Measurements from ENCODE around the gene KDM7A. TPM values are rescaled to one million over a fixed set of nuclear protein-coding genes. Genes with fewer than 3 reads are reported as not detected.

KDM7A gene
- total RNA-seq, 1 experiment from 2014 or later, result 1.5 TPM

DNA sequence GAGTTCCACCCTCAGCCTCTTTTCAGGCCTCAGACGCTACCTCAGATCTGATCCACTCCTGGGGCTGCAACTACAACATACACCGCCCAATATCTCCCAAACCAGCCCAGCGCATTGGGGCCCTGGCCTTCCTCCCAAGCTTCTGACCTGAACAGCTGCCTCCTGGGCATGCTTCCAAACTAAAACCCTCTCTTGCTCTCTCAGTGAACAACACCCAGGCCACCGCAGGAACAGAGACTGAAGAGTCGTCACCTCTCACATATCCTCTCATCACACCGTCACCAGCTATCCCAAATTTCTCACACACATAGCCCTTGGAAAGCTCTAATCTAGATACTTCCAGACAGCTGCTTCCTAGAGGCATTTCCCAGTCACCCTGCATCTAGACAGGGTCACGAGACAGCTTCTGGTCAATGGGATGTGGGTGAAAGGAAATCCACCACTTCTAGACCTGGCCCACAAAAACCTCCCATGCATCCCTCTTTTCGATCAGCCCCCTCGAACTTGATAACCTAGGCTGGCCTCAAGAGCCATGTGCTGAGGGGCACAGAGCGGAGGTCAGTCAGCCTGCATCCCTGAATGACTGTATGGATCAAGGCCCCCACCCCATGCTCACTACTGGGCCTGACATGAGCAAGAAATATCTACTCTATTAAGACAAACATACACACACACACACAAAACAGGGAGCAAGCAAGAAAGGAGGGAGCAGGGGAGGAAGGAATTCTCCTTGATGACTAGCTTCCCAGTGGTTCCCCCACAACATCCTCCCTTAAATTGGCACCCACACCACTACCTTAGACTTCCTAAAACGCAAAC, 115.8 kb downstream of the KDM7A start:
- Histone ChIP-seq H2AFZ (no peak overlapping the region), H3K27ac (no peak overlapping the region), H3K9me2 (ENCODE audit: insufficient read depth) (no peaks in the 10 kb centered on the region), H3K4me2 (peak overlapping the region; percentile 91), H3K36me3 (ENCODE audit: low read depth) (no peaks in the 10 kb centered on the region), H3K27me3 (ENCODE audit: insufficient read depth, low read depth) (no peaks in the 10 kb centered on the region), H3K4me1 (replicated peaks; ENCODE audit: insufficient read depth) (peaks cover 37% of the 10 kb centered on the region), H4K20me1 (ENCODE audit: insufficient read depth) (no peaks in the 10 kb centered on the region), H3F3A (ENCODE audit: insufficient read depth, low read depth) (peaks cover 8% of the 10 kb centered on the region; the same call in 1 of the 2 replicates), H3K79me2 (ENCODE audit: low read depth) (peaks cover 12% of the 10 kb centered on the region), H3K9me3 (ENCODE audit: insufficient read depth, low read depth) (0 out of 2 replicates have a peak, but pooled peaks cover 2% of the 10 kb centered on the region), H3K4me3 (0 out of 2 replicates have a peak overlapping the region, but pooled peaks have one; percentile 87)
- DNase-seq, result no peak
- TSS peak; percentile 26 for BruUV-seq (replicated peaks)
- ChIA-PET CTCF (no interaction called here), POLR2A (ENCODE audit: unreplicated experiment) (interaction anchor here (0.5 kb wide), 1 partner anchor 256 kb away, joined by 7 read pairs; no protein-coding TSS in a partner anchor)
- TF ChIP-seq EZH2 (IDR thresholded peaks at IDR 0.05; ENCODE audit: low read depth), result no peak
- TF ChIP-seq, protein P1, sequence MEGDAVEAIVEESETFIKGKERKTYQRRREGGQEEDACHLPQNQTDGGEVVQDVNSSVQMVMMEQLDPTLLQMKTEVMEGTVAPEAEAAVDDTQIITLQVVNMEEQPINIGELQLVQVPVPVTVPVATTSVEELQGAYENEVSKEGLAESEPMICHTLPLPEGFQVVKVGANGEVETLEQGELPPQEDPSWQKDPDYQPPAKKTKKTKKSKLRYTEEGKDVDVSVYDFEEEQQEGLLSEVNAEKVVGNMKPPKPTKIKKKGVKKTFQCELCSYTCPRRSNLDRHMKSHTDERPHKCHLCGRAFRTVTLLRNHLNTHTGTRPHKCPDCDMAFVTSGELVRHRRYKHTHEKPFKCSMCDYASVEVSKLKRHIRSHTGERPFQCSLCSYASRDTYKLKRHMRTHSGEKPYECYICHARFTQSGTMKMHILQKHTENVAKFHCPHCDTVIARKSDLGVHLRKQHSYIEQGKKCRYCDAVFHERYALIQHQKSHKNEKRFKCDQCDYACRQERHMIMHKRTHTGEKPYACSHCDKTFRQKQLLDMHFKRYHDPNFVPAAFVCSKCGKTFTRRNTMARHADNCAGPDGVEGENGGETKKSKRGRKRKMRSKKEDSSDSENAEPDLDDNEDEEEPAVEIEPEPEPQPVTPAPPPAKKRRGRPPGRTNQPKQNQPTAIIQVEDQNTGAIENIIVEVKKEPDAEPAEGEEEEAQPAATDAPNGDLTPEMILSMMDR (conservative IDR thresholded peaks at IDR 0.05), result no peak
- intact Hi-C loops (cut with micrococcal nuclease; ENCODE audit: unreplicated experiment), result loop anchor here (10.0 kb wide), 1 partner anchor 254 kb away; no protein-coding TSS in a partner anchor

DNA sequence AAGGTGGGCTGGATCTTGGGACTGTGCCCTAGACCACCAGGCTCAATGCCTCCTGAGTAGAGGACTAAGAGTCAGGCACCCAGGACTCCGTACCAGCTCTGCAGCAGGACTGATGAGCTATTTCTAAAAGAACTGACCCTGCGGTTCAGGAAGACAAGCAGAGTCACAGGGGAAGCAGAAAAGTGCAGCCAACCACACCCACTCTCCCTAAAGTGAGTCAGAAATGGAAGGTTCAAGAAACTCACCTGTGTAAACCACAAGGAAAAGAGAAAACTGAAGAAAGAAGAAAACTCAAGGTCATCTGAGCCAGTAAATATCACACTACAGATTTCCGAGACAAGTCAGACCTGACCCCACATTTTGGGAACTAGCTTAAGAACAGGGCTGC, 116.5 kb downstream of the KDM7A start:
- no peak overlapping the region for H3K27ac ChIP-seq
- H3K4me2 ChIP-seq, result peak overlapping the region; percentile 43
- no peaks in the 10 kb centered on the region for H3K36me3 ChIP-seq (ENCODE audit: low read depth)
- H3K4me1 ChIP-seq (replicated peaks; ENCODE audit: insufficient read depth), result peaks cover 37% of the 10 kb centered on the region
- ChIA-PET CTCF (no interaction called here), POLR2A (ENCODE audit: unreplicated experiment) (no interaction called here)
- H3K9me3 ChIP-seq (ENCODE audit: insufficient read depth, low read depth), result no peaks in the 10 kb centered on the region
- no peak for TF ChIP-seq EZH2 (IDR thresholded peaks at IDR 0.05; ENCODE audit: low read depth)
- TF ChIP-seq, protein P1 (conservative IDR thresholded peaks at IDR 0.05), result no peak
- no peaks in the 10 kb centered on the region for H3K9me2 ChIP-seq (ENCODE audit: insufficient read depth)
- H4K20me1 ChIP-seq (ENCODE audit: insufficient read depth), result no peaks in the 10 kb centered on the region
- H2AFZ ChIP-seq, result no peak overlapping the region
- BruUV-seq (replicated peaks), result no TSS peak
- DNase-seq, result no peak
- H3K27me3 ChIP-seq (ENCODE audit: insufficient read depth, low read depth), result no peaks in the 10 kb centered on the region
- H3K4me3 ChIP-seq, result no peak overlapping the region
- peaks cover 8% of the 10 kb centered on the region; the same call in 1 of the 2 replicates for H3F3A ChIP-seq (ENCODE audit: insufficient read depth, low read depth)
- H3K79me2 ChIP-seq (ENCODE audit: low read depth), result peaks cover 12% of the 10 kb centered on the region
- intact Hi-C loops (cut with micrococcal nuclease; ENCODE audit: unreplicated experiment), result loop anchor here (10.0 kb wide), 1 partner anchor 255 kb away; no protein-coding TSS in a partner anchor

DNA sequence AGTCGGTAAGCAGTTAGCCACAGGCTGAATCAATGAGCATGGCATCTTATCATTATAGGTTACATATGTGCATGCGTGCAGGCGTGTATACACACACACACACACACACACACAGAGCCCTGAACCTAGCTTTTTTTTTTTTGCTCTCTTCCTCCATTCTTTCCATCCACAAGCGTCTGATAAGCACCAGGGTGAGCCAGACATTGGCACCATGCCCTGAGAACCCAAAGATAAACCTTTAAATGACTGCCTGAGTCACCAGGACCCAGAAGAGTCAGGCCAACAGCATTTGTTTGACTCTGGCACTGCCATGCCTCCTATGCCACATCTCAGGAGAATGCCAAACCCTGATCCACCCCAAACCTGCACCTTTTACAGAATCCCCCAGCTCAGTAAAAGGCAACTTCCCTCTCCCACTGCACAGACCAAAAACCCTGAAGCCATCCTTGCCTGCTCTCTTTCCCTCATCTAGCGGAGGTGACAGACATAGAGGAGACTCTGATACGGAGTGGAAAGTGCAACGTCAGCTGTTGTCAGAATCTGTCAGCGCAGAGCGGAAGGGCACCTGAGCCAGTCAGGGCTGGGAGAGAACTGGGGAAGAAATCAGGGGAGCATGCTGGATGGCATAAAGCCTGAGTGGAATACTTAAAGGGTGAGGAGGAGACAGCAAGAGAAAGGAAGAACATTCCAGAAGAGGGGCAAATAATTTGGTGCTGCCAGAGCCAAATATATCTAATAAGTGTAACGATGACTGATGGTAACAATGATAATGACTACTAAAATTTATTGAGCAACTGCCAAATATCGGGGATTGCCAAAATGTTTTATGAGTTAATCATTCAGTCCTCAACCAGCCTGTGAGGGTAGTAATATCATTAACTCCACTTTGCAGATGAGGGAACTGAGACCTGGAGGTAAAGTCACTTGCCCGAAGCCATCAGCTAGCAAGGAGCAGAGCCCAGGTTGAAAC, 117.2 kb downstream of the KDM7A start:
- TF ChIP-seq, protein P1 (conservative IDR thresholded peaks at IDR 0.05), result no peak
- TF ChIP-seq EZH2 (IDR thresholded peaks at IDR 0.05; ENCODE audit: low read depth), result no peak
- no peak overlapping the region for H3K4me3 ChIP-seq
- peaks cover 37% of the 10 kb centered on the region for H3K4me1 ChIP-seq (replicated peaks; ENCODE audit: insufficient read depth)
- no peak overlapping the region for H2AFZ ChIP-seq
- intact Hi-C loops (cut with micrococcal nuclease; ENCODE audit: unreplicated experiment), result loop anchor here (10.0 kb wide), 1 partner anchor 255 kb away; no protein-coding TSS in a partner anchor
- ChIA-PET CTCF (interaction anchor here (0.5 kb wide), 2 partner anchors 257 to 412 kb away, joined by 3 to 4 read pairs; no protein-coding TSS in a partner anchor), POLR2A (ENCODE audit: unreplicated experiment) (no interaction called here)
- BruUV-seq (replicated peaks), result no TSS peak
- peaks cover 8% of the 10 kb centered on the region; the same call in 1 of the 2 replicates for H3F3A ChIP-seq (ENCODE audit: insufficient read depth, low read depth)
- no peaks in the 10 kb centered on the region for H3K27me3 ChIP-seq (ENCODE audit: insufficient read depth, low read depth)
- no peaks in the 10 kb centered on the region for H3K9me2 ChIP-seq (ENCODE audit: insufficient read depth)
- no peaks in the 10 kb centered on the region for H3K36me3 ChIP-seq (ENCODE audit: low read depth)
- H3K27ac ChIP-seq, result no peak overlapping the region
- H4K20me1 ChIP-seq (ENCODE audit: insufficient read depth), result no peaks in the 10 kb centered on the region
- peak; percentile 84 to 93 for DNase-seq
- H3K4me2 ChIP-seq, result peak overlapping the region; percentile 43
- peaks cover 12% of the 10 kb centered on the region for H3K79me2 ChIP-seq (ENCODE audit: low read depth)
- no peaks in the 10 kb centered on the region for H3K9me3 ChIP-seq (ENCODE audit: insufficient read depth, low read depth)

Measured in PC-9 (cell line).